ENCODE results near the gene ZBTB1.
"Not testable (repeated sequence)": the region's sequence is repeated elsewhere in the genome, so short reads cannot be mapped to it uniquely, and the experiment has no call there.

Gene ZBTB1

DNA sequence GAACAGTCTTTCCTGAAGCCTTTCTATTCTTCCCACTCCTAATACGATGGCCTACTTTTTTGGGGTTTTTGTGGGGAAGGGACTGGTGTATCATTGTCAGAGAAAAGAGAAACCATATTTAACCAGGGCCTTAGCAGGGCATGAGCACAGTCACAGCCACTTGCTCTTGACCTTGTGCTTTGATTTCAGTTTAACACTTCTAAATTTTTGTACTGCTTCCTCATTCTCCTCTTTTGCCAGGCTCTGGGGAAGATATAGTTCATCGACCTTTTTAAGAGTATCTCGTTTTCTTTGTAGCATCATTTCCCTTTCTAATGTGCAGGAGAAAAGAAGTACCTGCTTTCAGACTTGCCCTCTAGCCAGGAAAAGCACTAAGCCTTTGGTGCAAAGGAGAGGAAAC is 2.2 kb downstream of the ZBTB1 start:
- Histone ChIP-seq H3K36me3 (ENCODE audit: control insufficient read depth in 5 of 5, insufficient read depth in 5 of 5, low read length in 5 of 5) (no peaks in the 10 kb centered on the region), H3K4me1 (ENCODE audit: control insufficient read depth in 5 of 5, insufficient read depth in 5 of 5, low read length in 5 of 5) (peaks cover 7 to 73% (median 51%) of the 10 kb centered on the region in 5 donors), H3K27me3 (ENCODE audit: control insufficient read depth in 5 of 5, insufficient read depth in 4 of 5, low read length in 5 of 5) (no peaks in the 10 kb centered on the region), H3K9me3 (ENCODE audit: control insufficient read depth in 5 of 5, low read length in 5 of 5) (no peaks in the 10 kb centered on the region), H3K27ac (ENCODE audit: low read depth, low read length) (peak overlapping the region; percentile 99), H3K9ac (ENCODE audit: low read length in 5 of 5) (peak overlapping the region in 3 of 5 donors; percentile 0 to 61 (median 39)), H3K4me3 (ENCODE audit: low read depth in 1 of 5, low read length in 5 of 5) (peak overlapping the region in 2 of 5 donors; percentile 9 to 52)

DNA sequence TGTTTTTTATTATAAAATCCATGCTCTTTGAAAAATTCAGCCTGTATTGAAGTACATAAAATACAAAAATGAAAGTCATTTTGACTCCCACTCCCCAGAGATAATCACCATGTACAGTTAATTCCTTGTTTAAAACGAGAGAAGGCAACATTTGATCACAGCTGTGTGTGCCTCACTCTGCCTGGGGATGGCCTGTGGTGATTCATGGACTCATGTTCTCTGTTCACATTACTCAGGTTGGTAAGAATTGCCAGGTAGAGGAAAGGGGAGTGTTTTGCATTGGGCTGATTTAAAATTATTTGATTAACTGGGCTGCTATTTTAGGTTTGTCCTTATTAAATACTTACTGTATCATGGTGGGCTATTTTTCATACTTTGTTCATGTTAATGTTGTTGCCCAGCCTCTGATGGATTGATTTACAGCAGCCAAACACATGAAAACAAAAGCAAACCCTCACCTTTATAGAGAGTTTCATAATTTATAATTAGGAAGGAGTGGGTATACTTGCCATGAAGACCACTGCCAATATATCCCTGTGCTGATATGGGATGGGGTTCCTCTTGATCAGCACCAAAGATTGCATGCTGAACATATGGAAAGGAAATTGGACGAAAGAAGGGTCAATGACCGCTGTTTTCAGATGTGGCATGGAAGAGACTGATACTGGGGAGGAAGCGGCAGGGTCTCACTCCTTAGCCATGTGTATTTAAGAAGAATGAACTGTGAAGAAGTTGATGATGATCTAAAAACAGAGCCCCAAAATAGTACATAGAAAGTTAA is 3.0 kb downstream of the ZBTB1 start:
- Histone ChIP-seq H3K27me3 (ENCODE audit: control insufficient read depth in 5 of 5, insufficient read depth in 4 of 5, low read length in 5 of 5) (no peaks in the 10 kb centered on the region), H3K9me3 (ENCODE audit: control insufficient read depth in 5 of 5, low read length in 5 of 5) (no peaks in the 10 kb centered on the region), H3K27ac (ENCODE audit: low read depth, low read length) (peak overlapping the region; percentile 99), H3K9ac (ENCODE audit: low read length in 5 of 5) (peak overlapping the region in 1 of 5 donors; percentile 26), H3K4me3 (ENCODE audit: low read depth in 1 of 5, low read length in 5 of 5) (no peak overlapping the region), H3K36me3 (ENCODE audit: control insufficient read depth in 5 of 5, insufficient read depth in 5 of 5, low read length in 5 of 5) (no peaks in the 10 kb centered on the region), H3K4me1 (ENCODE audit: control insufficient read depth in 5 of 5, insufficient read depth in 5 of 5, low read length in 5 of 5) (peaks cover 5 to 68% (median 49%) of the 10 kb centered on the region in 5 donors)

DNA sequence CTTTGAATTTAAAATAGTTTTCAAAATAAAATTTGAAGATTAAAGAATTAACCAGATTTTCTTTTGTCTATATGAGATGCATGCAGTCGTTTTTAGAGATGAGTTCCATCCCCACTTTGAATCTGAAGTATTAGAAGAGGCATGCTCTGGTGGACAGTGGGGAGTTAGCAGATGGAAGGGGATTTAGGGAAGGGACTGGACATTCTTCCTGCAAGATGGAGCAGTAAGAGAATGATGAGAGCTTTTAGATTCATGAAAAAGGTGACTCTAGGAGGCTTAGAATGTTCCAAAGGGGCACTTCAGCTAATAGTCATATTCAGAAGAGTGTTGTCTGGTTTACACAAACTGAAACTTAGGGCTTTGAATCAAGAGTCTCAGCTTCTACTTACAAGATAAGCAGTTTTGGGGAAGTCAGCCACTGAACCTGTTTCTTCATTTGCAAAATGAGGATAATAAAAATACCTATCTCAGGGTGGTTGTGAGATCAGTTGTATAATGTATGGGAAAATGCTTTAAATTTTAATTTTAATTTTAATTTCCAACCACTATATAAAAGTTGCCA is 3.7 kb downstream of the ZBTB1 start:
- H3K9me3 ChIP-seq (ENCODE audit: control insufficient read depth in 5 of 5, low read length in 5 of 5): no peaks in the 10 kb centered on the region
- H3K27ac ChIP-seq (ENCODE audit: low read depth, low read length): peak overlapping the region; percentile 99
- no peak overlapping the region for H3K4me3 ChIP-seq (ENCODE audit: low read depth in 1 of 5, low read length in 5 of 5)
- H3K9ac ChIP-seq (ENCODE audit: low read length in 5 of 5): no peak overlapping the region
- no peaks in the 10 kb centered on the region for H3K36me3 ChIP-seq (ENCODE audit: control insufficient read depth in 5 of 5, insufficient read depth in 5 of 5, low read length in 5 of 5)
- no peaks in the 10 kb centered on the region for H3K27me3 ChIP-seq (ENCODE audit: control insufficient read depth in 5 of 5, insufficient read depth in 4 of 5, low read length in 5 of 5)
- H3K4me1 ChIP-seq (ENCODE audit: control insufficient read depth in 5 of 5, insufficient read depth in 5 of 5, low read length in 5 of 5): peaks cover 3 to 61% (median 44%) of the 10 kb centered on the region in 5 donors

DNA sequence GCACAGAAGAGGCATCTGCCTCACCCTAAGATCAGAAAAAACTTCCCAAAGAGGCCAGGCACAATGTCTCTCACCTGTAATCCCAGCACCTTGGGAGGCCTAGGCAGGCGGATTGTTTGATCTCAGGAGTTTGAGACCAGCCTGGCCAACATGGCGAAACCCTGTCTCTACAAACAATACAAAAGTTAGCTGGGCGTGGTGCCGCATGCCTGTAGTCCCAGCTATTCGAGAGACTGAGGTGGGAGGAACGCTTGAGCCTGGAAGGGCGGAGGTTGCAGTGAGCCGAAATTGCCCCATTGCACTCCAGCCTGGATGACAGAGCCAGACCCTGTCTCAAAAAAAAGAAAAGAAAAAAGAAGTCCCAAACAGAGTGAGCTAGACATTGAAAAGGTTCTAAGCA is 4.5 kb downstream of the ZBTB1 start:
- peaks cover 3 to 60% (median 44%) of the 10 kb centered on the region in 5 donors for H3K4me1 ChIP-seq (ENCODE audit: control insufficient read depth in 5 of 5, insufficient read depth in 5 of 5, low read length in 5 of 5)
- no peaks in the 10 kb centered on the region for H3K36me3 ChIP-seq (ENCODE audit: control insufficient read depth in 5 of 5, insufficient read depth in 5 of 5, low read length in 5 of 5)
- H3K27me3 ChIP-seq (ENCODE audit: control insufficient read depth in 5 of 5, insufficient read depth in 4 of 5, low read length in 5 of 5): no peaks in the 10 kb centered on the region
- no peak overlapping the region for H3K27ac ChIP-seq (ENCODE audit: low read depth, low read length)
- H3K4me3 ChIP-seq (ENCODE audit: low read depth in 1 of 5, low read length in 5 of 5): no peak overlapping the region
- no peaks in the 10 kb centered on the region for H3K9me3 ChIP-seq (ENCODE audit: control insufficient read depth in 5 of 5, low read length in 5 of 5)
- H3K9ac ChIP-seq (ENCODE audit: low read length in 5 of 5): no peak overlapping the region

DNA sequence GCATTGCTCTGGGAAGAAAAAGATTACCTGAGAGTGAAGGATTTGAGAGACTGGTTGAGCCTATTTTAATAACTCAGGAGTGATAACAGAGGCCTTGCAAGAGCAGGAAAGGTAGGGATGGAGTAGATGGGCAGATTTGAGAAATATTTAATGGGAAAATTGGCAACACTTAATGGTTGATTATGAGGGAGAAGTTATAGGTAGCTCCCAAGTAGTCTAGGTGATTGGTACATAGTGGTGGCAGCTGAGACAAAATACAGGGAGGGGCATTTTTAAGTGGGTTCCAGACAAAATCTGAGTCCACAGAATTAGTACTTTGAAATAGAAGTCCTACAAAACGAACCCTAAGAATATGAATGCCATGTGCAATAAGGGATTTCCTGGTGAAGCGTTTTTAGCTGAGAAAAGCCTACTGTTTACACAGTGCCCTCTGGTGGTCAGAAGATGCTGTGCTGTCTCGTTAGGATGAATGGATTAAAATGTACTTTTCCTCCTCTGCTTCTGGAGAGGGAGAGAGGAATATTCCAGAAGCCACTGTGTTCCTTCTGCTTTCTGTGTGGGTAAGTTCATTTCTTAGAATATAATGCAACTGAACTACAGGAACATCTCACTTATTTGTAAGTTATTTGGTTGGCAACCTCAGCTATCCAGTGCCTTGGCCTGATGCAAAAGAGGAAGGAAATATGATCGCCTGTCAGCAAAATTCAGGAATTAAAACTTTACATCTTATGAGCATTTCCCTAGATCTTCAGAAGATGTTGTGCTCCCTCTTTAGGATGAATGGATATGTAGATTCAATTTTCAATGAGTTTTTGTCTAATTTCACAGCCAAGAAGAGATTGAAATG is 6.5 kb downstream of the ZBTB1 start:
- Histone ChIP-seq H3K27me3 (ENCODE audit: control insufficient read depth in 5 of 5, insufficient read depth in 4 of 5, low read length in 5 of 5) (no peaks in the 10 kb centered on the region), H3K4me3 (ENCODE audit: low read depth in 1 of 5, low read length in 5 of 5) (no peak overlapping the region), H3K27ac (ENCODE audit: low read depth, low read length) (peak overlapping the region; percentile 43), H3K9me3 (ENCODE audit: control insufficient read depth in 5 of 5, low read length in 5 of 5) (no peaks in the 10 kb centered on the region), H3K9ac (ENCODE audit: low read length in 5 of 5) (peak overlapping the region in 2 of 5 donors; percentile 1 to 26), H3K36me3 (ENCODE audit: control insufficient read depth in 5 of 5, insufficient read depth in 5 of 5, low read length in 5 of 5) (no peaks in the 10 kb centered on the region), H3K4me1 (ENCODE audit: control insufficient read depth in 5 of 5, insufficient read depth in 5 of 5, low read length in 5 of 5) (peaks cover 0 to 43% (median 38%) of the 10 kb centered on the region in 5 donors)

DNA sequence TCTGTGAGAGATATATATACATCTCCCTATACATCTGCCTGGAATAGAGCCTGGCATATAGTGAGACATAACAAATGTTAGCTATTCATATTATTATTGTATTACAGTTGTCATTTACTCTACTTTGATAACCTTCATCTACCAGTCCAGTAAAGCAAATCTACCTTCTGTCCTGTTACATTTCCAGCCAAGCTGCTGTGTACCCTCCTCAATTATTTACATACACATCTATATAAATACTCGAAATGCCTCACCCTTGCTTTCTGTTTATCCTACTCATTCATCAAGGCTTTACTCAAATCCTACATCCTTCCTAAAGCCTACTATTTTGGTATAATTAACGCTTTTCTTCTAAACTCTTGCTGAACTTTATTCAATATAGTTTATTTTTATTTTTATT is 8.7 kb downstream of the ZBTB1 start:
- H3K27ac ChIP-seq (ENCODE audit: low read depth, low read length): no peak overlapping the region
- peaks cover 0 to 27% (median 20%) of the 10 kb centered on the region in 5 donors for H3K4me1 ChIP-seq (ENCODE audit: control insufficient read depth in 5 of 5, insufficient read depth in 5 of 5, low read length in 5 of 5)
- no peaks in the 10 kb centered on the region for H3K9me3 ChIP-seq (ENCODE audit: control insufficient read depth in 5 of 5, low read length in 5 of 5)
- H3K4me3 ChIP-seq (ENCODE audit: low read depth in 1 of 5, low read length in 5 of 5): no peak overlapping the region
- H3K9ac ChIP-seq (ENCODE audit: low read length in 5 of 5): no peak overlapping the region
- H3K36me3 ChIP-seq (ENCODE audit: control insufficient read depth in 5 of 5, insufficient read depth in 5 of 5, low read length in 5 of 5): no peaks in the 10 kb centered on the region
- H3K27me3 ChIP-seq (ENCODE audit: control insufficient read depth in 5 of 5, insufficient read depth in 4 of 5, low read length in 5 of 5): no peaks in the 10 kb centered on the region

DNA sequence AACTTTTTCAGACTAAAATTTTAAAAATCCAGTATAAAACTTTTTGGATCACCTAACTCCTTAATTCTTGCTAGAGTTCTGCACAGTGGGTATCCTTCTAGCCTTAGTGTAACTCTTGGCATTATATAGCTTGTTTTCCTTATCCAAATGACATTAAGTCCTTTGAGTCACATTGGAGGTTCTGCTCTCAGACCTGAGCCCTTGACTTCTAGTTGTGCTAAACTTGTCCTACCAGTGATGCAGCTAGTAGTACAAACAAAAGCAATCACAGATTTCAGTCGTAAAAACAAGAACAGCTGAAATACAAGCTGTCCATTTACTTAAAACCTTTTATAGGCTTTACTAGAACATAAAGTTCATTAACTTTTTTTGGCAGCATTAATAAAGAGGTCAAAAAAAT is 10.5 kb downstream of the ZBTB1 start:
- Histone ChIP-seq H3K27ac (ENCODE audit: low read depth, low read length) (no peak overlapping the region), H3K9ac (ENCODE audit: low read length in 5 of 5) (no peak overlapping the region), H3K27me3 (ENCODE audit: control insufficient read depth in 5 of 5, insufficient read depth in 4 of 5, low read length in 5 of 5) (no peaks in the 10 kb centered on the region), H3K4me3 (ENCODE audit: low read depth in 1 of 5, low read length in 5 of 5) (no peak overlapping the region), H3K9me3 (ENCODE audit: control insufficient read depth in 5 of 5, low read length in 5 of 5) (no peaks in the 10 kb centered on the region), H3K4me1 (ENCODE audit: control insufficient read depth in 5 of 5, insufficient read depth in 5 of 5, low read length in 5 of 5) (peaks cover 0 to 25% (median 20%) of the 10 kb centered on the region in 5 donors), H3K36me3 (ENCODE audit: control insufficient read depth in 5 of 5, insufficient read depth in 5 of 5, low read length in 5 of 5) (no peaks in the 10 kb centered on the region)

DNA sequence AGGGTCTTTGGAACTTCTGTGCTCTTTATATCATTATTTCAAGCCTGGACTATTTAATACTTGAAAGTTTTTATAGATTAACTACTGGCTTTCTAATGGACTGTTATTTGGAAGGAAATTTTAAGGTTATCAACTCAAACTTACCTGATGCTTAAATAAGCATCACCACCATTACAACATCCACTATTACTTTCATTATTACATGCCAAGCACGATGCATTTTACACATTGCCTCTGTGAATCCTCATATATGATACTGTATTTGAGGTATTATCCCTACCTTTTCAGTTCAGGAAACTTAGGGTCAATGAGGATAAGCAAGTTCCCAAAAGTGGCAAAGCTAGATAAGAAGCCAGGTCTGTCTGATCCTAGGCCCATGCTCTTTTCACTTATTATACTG is 12.4 kb downstream of the ZBTB1 start:
- no peak overlapping the region for H3K27ac ChIP-seq (ENCODE audit: low read depth, low read length)
- peaks cover 0 to 7% (median 7%) of the 10 kb centered on the region in 5 donors for H3K4me1 ChIP-seq (ENCODE audit: control insufficient read depth in 5 of 5, insufficient read depth in 5 of 5, low read length in 5 of 5)
- no peak overlapping the region for H3K4me3 ChIP-seq (ENCODE audit: low read depth in 1 of 5, low read length in 5 of 5)
- H3K9me3 ChIP-seq (ENCODE audit: control insufficient read depth in 5 of 5, low read length in 5 of 5): no peaks in the 10 kb centered on the region
- no peak overlapping the region for H3K9ac ChIP-seq (ENCODE audit: low read length in 5 of 5)
- H3K27me3 ChIP-seq (ENCODE audit: control insufficient read depth in 5 of 5, insufficient read depth in 4 of 5, low read length in 5 of 5): no peaks in the 10 kb centered on the region
- H3K36me3 ChIP-seq (ENCODE audit: control insufficient read depth in 5 of 5, insufficient read depth in 5 of 5, low read length in 5 of 5): peaks cover under 1 to 7% (median 6%) of the 10 kb centered on the region in 5 donors

DNA sequence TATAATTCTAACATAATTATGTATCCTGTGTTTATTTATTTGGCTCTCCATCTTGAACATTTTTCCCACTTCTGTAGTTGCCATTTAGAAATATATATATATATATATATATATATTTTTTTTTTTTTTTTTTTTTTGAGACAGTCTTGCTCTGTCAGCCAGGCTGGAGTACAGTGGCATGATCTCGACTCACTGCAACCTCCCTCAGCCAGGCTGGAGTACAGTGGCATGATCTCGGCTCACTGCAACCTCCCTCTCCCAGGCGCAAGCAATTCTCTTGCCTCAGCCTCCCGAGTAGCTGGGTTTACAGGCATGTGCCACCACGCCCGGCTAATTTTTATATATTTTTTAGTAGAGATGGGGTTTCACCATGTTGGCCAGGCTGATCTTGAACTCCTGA is 13.1 kb downstream of the ZBTB1 start:
- H3K36me3 ChIP-seq (ENCODE audit: control insufficient read depth in 5 of 5, insufficient read depth in 5 of 5, low read length in 5 of 5): peaks cover 7 to 14% (median 13%) of the 10 kb centered on the region in 5 donors
- not testable (repeated sequence) for H3K27me3 ChIP-seq (ENCODE audit: control insufficient read depth in 5 of 5, insufficient read depth in 4 of 5, low read length in 5 of 5); H3K9me3 ChIP-seq (ENCODE audit: control insufficient read depth in 5 of 5, low read length in 5 of 5); H3K4me1 ChIP-seq (ENCODE audit: control insufficient read depth in 5 of 5, insufficient read depth in 5 of 5, low read length in 5 of 5); H3K4me3 ChIP-seq (ENCODE audit: low read depth in 1 of 5, low read length in 5 of 5); H3K9ac ChIP-seq (ENCODE audit: low read length in 5 of 5); H3K27ac ChIP-seq (ENCODE audit: low read depth, low read length)

DNA sequence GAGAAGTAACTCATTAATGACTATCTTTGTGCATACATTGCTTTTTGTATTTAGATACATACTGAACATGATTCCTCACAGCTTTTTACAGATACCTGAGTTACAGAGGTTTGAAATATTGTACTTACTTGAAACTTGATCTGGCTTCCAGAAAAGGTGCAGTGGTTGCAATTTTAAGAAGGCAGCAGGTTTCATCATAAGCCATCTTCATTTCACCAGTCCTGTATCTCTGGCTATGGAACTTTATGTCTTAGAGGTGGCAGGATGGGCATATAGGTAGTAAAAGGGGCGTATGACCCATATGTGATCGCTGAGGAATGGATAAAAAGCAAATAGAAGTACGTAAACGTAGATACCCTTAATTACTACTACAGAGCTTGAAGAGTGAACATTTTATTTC is 13.7 kb downstream of the ZBTB1 start:
- no peaks in the 10 kb centered on the region for H3K27me3 ChIP-seq (ENCODE audit: control insufficient read depth in 5 of 5, insufficient read depth in 4 of 5, low read length in 5 of 5)
- H3K36me3 ChIP-seq (ENCODE audit: control insufficient read depth in 5 of 5, insufficient read depth in 5 of 5, low read length in 5 of 5): peaks cover 12 to 19% (median 18%) of the 10 kb centered on the region in 5 donors
- H3K9me3 ChIP-seq (ENCODE audit: control insufficient read depth in 5 of 5, low read length in 5 of 5): no peaks in the 10 kb centered on the region
- no peak overlapping the region for H3K4me3 ChIP-seq (ENCODE audit: low read depth in 1 of 5, low read length in 5 of 5)
- no peak overlapping the region for H3K27ac ChIP-seq (ENCODE audit: low read depth, low read length)
- peaks cover 0 to 4% (median 0%) of the 10 kb centered on the region in 5 donors for H3K4me1 ChIP-seq (ENCODE audit: control insufficient read depth in 5 of 5, insufficient read depth in 5 of 5, low read length in 5 of 5)
- H3K9ac ChIP-seq (ENCODE audit: low read length in 5 of 5): no peak overlapping the region
